Measurements from ENCODE around the gene GGNBP2.

GGNBP2 gene

GRCh38 chr17:36592716-36593321, 48.1 kb downstream of the GGNBP2 start:
- no peak for DNase-seq (ENCODE audit: low read depth)
- no peak for TF ChIP-seq CTCF (conservative IDR thresholded peaks at IDR 0.05; ENCODE audit: control insufficient read depth, insufficient read depth, low read depth, low read length)
- peak overlapping the region; percentile 57 for H3K4me3 ChIP-seq (ENCODE audit: control insufficient read depth, low read depth, low read length)

GRCh38 chr17:36593656-36594316, 49.1 kb downstream of the GGNBP2 start:
- DNase-seq (ENCODE audit: low read depth): no peak
- no peak overlapping the region for H3K4me3 ChIP-seq (ENCODE audit: control insufficient read depth, low read depth, low read length)
- TF ChIP-seq CTCF (conservative IDR thresholded peaks at IDR 0.05; ENCODE audit: control insufficient read depth, insufficient read depth, low read depth, low read length): no peak

GRCh38 chr17:36594626-36595401, 50.1 kb downstream of the GGNBP2 start:
- no peak overlapping the region for H3K4me3 ChIP-seq (ENCODE audit: control insufficient read depth, low read depth, low read length)
- no peak for DNase-seq (ENCODE audit: low read depth)
- TF ChIP-seq CTCF (conservative IDR thresholded peaks at IDR 0.05; ENCODE audit: control insufficient read depth, insufficient read depth, low read depth, low read length): no peak

GRCh38 chr17:36597226-36597625, 52.5 kb downstream of the GGNBP2 start:
- no peak for TF ChIP-seq CTCF (conservative IDR thresholded peaks at IDR 0.05; ENCODE audit: control insufficient read depth, insufficient read depth, low read depth, low read length)
- no peak overlapping the region for H3K4me3 ChIP-seq (ENCODE audit: control insufficient read depth, low read depth, low read length)
- no peak for DNase-seq (ENCODE audit: low read depth)

- DNase-seq (ENCODE audit: low read depth): no peak
- TF ChIP-seq CTCF (conservative IDR thresholded peaks at IDR 0.05; ENCODE audit: control insufficient read depth, insufficient read depth, low read depth, low read length): no peak
- no peak overlapping the region for H3K4me3 ChIP-seq (ENCODE audit: control insufficient read depth, low read depth, low read length)
Observed at GRCh38 chr17:36597866-36598777, 53.4 kb downstream of the GGNBP2 start.

GRCh38 chr17:36598951-36599401, 54.3 kb downstream of the GGNBP2 start:
- H3K4me3 ChIP-seq (ENCODE audit: control insufficient read depth, low read depth, low read length): no peak overlapping the region
- no peak for DNase-seq (ENCODE audit: low read depth)
- TF ChIP-seq CTCF (conservative IDR thresholded peaks at IDR 0.05; ENCODE audit: control insufficient read depth, insufficient read depth, low read depth, low read length): no peak
